Central memory CD8-positive, alpha-beta T cell (primary cell): Measurements from ENCODE around the gene FBLN5.
A peak's percentile ranks its signal among the peaks of the same experiment; 100 is the strongest.

Experiments used
- ATAC-seq: fragments of 150-1000 bp; cut with Tn5 transposase; replicated peaks from 2 replicates; pipeline ENCODE4 v1.10.0; 2022; ENCODE audit warnings: mild to moderate bottlenecking, moderate FRiP score, moderate number of reproducible peaks; ENCODE audit not compliant: poor library complexity, severe bottlenecking; ENCODE audit errors: extremely low read depth
- DNase-seq, 2 donors: peaks; one replicate each; pipeline ENCODE4 v3.0.0; 2021; ENCODE audit warnings: low spot score in 2 of 2
- H3K27ac Mint-ChIP-seq: one replicate; pipeline ENCODE4 v1.8.0; 2022; ENCODE audit warnings: low read depth, mild to moderate bottlenecking, moderate library complexity, mixed read lengths
- H3K27me3 Mint-ChIP-seq: one replicate; pipeline ENCODE4 v1.8.0; 2022; ENCODE audit warnings: mixed read lengths
- H3K36me3 Mint-ChIP-seq: one replicate; pipeline ENCODE4 v1.8.0; 2022; ENCODE audit warnings: mild to moderate bottlenecking, moderate library complexity, mixed read lengths; ENCODE audit not compliant: insufficient read depth
- H3K4me1 Mint-ChIP-seq: one replicate; pipeline ENCODE4 v1.8.0; 2022; ENCODE audit warnings: mixed read lengths
- H3K4me3 Mint-ChIP-seq: one replicate; pipeline ENCODE4 v1.8.0; 2022; ENCODE audit warnings: mild to moderate bottlenecking, moderate library complexity, mixed read lengths
- H3K9me3 Mint-ChIP-seq: one replicate; pipeline ENCODE4 v1.8.0; 2022; ENCODE audit warnings: mixed read lengths

The FBLN5 gene

DNA sequence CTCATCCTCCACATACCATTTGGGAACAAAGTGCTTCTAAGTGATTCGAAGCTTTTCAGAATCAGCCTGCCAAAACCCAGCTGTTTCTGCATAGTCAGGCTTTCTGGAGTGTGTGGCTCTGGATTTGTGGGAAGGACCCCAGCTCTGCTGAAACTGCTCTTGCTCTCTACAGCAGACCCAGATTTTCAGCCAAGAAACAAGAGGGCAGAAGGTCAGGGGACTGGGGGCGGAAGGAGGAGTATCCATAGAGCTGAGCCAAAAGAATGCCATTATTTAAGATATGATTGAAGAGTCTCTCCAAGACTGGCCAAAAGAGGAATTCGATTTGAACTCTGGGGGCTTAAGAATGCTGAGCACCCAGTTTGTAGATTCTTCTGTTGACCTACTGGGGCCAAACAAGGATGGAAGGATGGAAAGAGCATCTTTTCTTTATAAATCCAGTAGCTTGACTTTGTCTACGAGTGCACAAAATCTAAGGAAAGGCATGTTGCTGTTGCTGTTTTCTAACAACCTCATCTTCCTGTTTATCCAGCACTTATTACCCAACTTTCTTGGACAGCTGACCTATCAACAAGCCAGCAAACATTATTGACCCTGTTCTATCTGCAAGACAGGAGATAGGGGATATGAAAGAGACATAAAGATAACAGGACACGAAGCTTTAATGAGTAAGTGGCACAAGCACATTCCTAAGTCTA, 29.2 kb downstream of the FBLN5 start:
- H3K27me3 Mint-ChIP-seq, result no peaks in the 10 kb centered on the region
- ATAC-seq (no peak), DNase-seq (no peak)
- no peak overlapping the region for H3K27ac Mint-ChIP-seq
- peaks cover 1% of the 10 kb centered on the region for H3K36me3 Mint-ChIP-seq
- H3K9me3 Mint-ChIP-seq, result no peaks in the 10 kb centered on the region
- no peaks in the 10 kb centered on the region for H3K4me1 Mint-ChIP-seq
- H3K4me3 Mint-ChIP-seq, result no peak overlapping the region

- Mint-ChIP-seq H3K36me3 (no peaks in the 10 kb centered on the region), H3K27ac (no peak overlapping the region), H3K4me3 (no peak overlapping the region), H3K4me1 (peaks cover 29% of the 10 kb centered on the region), H3K9me3 (no peaks in the 10 kb centered on the region), H3K27me3 (no peaks in the 10 kb centered on the region)
- DNase-seq (no peak), ATAC-seq (no peak)
These were observed 35.5 kb downstream of the FBLN5 start for GRCh38 chr14:91912035-91912434.

- peak; percentile 82 for ATAC-seq
- no peak overlapping the region for H3K27ac Mint-ChIP-seq
- no peak overlapping the region for H3K4me3 Mint-ChIP-seq
- no peaks in the 10 kb centered on the region for H3K9me3 Mint-ChIP-seq
- DNase-seq, result peak in 1 of 2 donors; percentile 26
- H3K27me3 Mint-ChIP-seq, result no peaks in the 10 kb centered on the region
- H3K4me1 Mint-ChIP-seq, result peaks cover 30% of the 10 kb centered on the region
- no peaks in the 10 kb centered on the region for H3K36me3 Mint-ChIP-seq
These were observed 35.9 kb downstream of the FBLN5 start for GRCh38 chr14:91911474-91912032.

DNA sequence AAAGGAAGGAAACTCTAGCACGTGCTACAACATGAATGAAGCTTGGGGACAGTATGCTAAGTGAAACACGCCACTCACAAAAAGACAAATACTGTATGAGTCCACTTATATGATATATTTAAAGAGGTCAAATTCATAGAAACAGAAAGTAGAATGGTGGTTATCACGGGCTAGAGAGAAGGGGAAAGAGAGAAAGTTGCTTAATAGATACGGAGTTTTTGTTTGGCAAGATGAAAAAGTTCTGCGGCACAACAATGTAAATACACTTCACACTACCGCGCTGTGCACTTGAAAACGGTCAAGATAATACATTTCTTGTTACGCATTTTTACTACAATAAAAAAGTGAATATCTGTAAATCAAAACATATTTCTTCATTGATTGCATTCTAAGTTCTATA, 37.3 kb downstream of the FBLN5 start:
- ATAC-seq, result no peak
- no peak overlapping the region for H3K4me3 Mint-ChIP-seq
- H3K27ac Mint-ChIP-seq, result no peak overlapping the region

GRCh38 chr14:91906374-91906773, 41.1 kb downstream of the FBLN5 start:
- DNase-seq (no peak), ATAC-seq (no peak)
- Mint-ChIP-seq H3K4me3 (no peak overlapping the region), H3K27me3 (no peaks in the 10 kb centered on the region), H3K4me1 (peaks cover 33% of the 10 kb centered on the region), H3K27ac (no peak overlapping the region), H3K36me3 (no peaks in the 10 kb centered on the region), H3K9me3 (no peaks in the 10 kb centered on the region)

More for the DNA sequence above, 37.3 kb downstream of the FBLN5 start:
- peaks cover 30% of the 10 kb centered on the region for H3K4me1 Mint-ChIP-seq
- H3K9me3 Mint-ChIP-seq, result no peaks in the 10 kb centered on the region
- no peak for DNase-seq
- H3K27me3 Mint-ChIP-seq, result no peaks in the 10 kb centered on the region
- no peaks in the 10 kb centered on the region for H3K36me3 Mint-ChIP-seq

DNA sequence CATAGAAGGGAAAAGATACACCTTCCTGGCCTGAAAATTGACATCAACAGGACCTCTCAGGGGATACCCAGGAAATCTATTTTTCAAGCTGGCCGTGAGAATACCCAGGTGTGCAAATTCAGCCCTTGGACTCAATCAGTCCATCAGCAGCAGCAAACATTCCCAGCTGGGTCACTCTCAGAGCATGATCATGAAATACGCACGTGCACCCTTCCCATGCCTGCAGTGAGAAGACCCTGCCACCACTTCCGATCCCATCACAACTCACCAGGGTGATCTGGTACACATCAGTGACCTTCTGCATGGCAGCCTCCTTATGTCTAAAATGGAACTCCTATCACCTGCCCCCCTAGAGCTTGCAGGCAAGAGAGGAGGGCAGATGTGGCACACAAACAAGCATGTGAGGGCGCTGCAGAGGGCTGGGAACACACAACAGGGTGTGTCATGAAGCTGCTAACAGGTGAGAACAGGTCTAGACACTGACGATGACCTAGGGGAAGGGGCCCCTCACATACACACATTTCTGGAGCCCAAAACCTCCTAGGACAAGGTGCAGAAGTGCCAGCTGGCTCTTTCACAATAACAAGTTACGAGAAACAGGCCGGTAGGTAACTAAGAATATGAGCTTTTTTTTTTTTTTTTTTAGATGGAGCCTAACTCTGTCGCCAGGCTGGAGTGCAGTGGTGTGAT, 42.4 kb downstream of the FBLN5 start:
- DNase-seq (no peak), ATAC-seq (no peak)
- Mint-ChIP-seq H3K27me3 (no peaks in the 10 kb centered on the region), H3K4me3 (no peak overlapping the region), H3K27ac (no peak overlapping the region), H3K4me1 (peaks cover 22% of the 10 kb centered on the region), H3K36me3 (no peaks in the 10 kb centered on the region), H3K9me3 (no peaks in the 10 kb centered on the region)

DNA sequence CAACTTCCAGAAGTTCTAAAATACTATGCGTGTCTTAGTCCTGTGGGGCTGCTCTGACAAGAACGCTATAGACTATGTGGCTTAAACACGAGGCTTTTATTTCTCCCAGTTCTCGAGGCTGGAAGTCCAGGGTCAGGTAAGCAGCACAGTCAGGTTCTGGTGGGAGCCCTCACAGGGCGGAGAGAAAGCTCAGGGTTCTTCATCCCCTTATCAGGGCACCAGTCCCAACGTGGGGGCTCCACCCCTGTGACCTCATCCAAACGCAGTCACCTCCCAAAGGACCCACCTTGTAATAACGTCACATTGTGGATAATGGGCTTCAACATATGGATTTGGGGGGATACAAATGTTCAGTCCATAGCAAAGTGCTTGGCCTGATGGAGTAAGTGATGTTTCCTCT, 43.0 kb downstream of the FBLN5 start:
- Mint-ChIP-seq H3K9me3 (no peaks in the 10 kb centered on the region), H3K4me3 (no peak overlapping the region), H3K27me3 (no peaks in the 10 kb centered on the region), H3K4me1 (peaks cover 24% of the 10 kb centered on the region), H3K36me3 (no peaks in the 10 kb centered on the region), H3K27ac (no peak overlapping the region)
- ATAC-seq, result no peak
- no peak for DNase-seq

DNA sequence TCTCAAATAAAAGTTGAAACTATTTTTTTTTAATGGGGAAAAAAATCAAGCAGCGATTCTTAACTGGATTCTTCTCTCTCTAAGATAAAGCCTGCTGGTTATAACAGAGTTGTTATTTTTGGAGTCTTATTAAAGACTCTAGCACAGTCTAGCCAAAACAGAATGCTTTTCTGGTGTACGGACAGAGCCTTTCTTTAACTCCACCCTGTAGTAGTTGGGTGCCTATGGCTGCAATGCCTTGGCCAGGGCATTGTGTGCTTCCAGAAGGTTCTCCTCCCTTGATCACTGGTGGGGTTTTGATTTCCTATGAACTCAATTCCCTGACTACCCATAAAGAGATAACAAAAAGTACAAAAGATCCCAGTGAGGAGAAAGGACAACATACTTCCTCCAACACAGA, 44.4 kb downstream of the FBLN5 start:
- H3K9me3 Mint-ChIP-seq, result no peaks in the 10 kb centered on the region
- H3K27me3 Mint-ChIP-seq, result no peaks in the 10 kb centered on the region
- DNase-seq (no peak), ATAC-seq (no peak)
- H3K4me1 Mint-ChIP-seq, result peaks cover 24% of the 10 kb centered on the region
- no peaks in the 10 kb centered on the region for H3K36me3 Mint-ChIP-seq
- no peak overlapping the region for H3K27ac Mint-ChIP-seq
- no peak overlapping the region for H3K4me3 Mint-ChIP-seq

- no peaks in the 10 kb centered on the region for H3K36me3 Mint-ChIP-seq
- H3K27ac Mint-ChIP-seq, result no peak overlapping the region
- H3K4me3 Mint-ChIP-seq, result no peak overlapping the region
- DNase-seq (no peak), ATAC-seq (no peak)
- no peaks in the 10 kb centered on the region for H3K27me3 Mint-ChIP-seq
- peaks cover 16% of the 10 kb centered on the region for H3K4me1 Mint-ChIP-seq
- H3K9me3 Mint-ChIP-seq, result no peaks in the 10 kb centered on the region
These were observed 45.2 kb downstream of the FBLN5 start for GRCh38 chr14:91902336-91902735.

DNA sequence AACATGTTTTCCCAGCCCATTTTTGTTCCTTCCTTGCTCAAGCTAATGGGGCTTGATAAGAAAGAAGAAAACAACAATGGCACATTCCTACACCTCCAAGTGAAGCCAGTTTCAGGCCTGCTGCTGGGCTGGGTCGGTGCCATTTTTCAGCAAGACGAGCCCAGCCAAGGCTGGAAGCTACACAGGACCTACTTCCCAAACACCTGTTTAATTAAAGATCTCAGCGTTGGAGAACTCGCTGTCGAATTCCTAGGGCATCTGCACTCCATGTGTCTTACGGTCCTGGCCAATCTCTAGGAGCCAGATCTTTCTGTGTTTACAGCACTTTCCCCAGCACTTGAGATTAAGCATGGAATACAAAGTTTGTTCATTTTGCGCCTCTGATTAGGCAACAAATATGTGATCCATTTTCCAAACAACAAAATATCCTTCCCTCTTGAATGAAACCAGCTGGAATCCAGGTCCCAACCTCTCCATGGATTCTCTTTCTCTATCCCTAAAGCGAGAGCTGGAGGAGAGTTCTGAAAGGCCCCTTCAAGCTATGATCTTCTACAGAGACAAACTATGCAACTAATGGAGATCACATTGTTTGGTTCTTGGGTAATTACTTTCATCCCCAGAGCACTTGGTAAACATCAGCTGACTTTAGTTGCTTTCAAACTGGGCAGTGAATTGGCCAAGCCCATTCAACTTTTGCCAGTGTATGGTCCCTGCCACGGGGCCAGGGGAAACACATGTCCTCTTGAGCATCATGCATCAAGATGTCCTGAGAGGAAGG, 45.9 kb downstream of the FBLN5 start:
- Mint-ChIP-seq H3K36me3 (no peaks in the 10 kb centered on the region), H3K27ac (no peak overlapping the region), H3K4me3 (no peak overlapping the region), H3K4me1 (peaks cover 12% of the 10 kb centered on the region), H3K9me3 (no peaks in the 10 kb centered on the region), H3K27me3 (no peaks in the 10 kb centered on the region)
- DNase-seq, result no peak
- no peak for ATAC-seq

- DNase-seq (no peak), ATAC-seq (no peak)
- no peak overlapping the region for H3K4me3 Mint-ChIP-seq
- H3K27ac Mint-ChIP-seq, result no peak overlapping the region
- no peaks in the 10 kb centered on the region for H3K27me3 Mint-ChIP-seq
- H3K4me1 Mint-ChIP-seq, result peaks cover 21% of the 10 kb centered on the region
- no peaks in the 10 kb centered on the region for H3K36me3 Mint-ChIP-seq
- no peaks in the 10 kb centered on the region for H3K9me3 Mint-ChIP-seq
These were observed 47.7 kb downstream of the FBLN5 start for GRCh38 chr14:91899806-91900205.

DNA sequence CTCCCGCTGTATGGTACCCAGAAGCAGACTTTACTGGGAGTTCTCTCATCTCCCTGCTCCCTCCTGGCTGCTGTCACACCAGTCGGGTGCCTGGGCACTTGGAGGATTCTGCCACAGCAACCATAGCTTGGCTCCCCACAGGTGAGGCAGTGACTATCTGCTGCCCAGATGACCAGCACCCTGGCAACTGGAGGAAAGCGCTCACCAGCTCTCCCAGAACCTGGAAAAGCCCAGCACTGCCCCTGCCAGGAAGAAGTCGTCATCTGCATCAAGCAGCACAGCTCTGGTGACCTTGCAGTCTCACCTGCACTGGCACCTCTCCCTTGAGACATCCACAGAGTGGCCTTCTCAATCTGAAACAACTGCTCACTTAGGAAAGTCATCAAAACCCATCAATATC, 48.3 kb downstream of the FBLN5 start:
- H3K36me3 Mint-ChIP-seq, result no peaks in the 10 kb centered on the region

More for the DNA sequence above, 48.3 kb downstream of the FBLN5 start:
- H3K4me3 Mint-ChIP-seq, result no peak overlapping the region
- H3K4me1 Mint-ChIP-seq, result peaks cover 21% of the 10 kb centered on the region
- H3K9me3 Mint-ChIP-seq, result no peaks in the 10 kb centered on the region
- no peaks in the 10 kb centered on the region for H3K27me3 Mint-ChIP-seq
- no peak for DNase-seq
- H3K27ac Mint-ChIP-seq, result no peak overlapping the region
- ATAC-seq, result no peak
